Measurements from ENCODE around the gene PAX4. TPM values are rescaled to one million over a fixed set of nuclear protein-coding genes. Genes with fewer than 3 reads are reported as not detected.

PAX4 gene
- total and polyA plus RNA-seq, 9 donors: not detected

GRCh38 chr7:127584648-127585043 lies 33.3 kb downstream of the PAX4 start:
- intact Hi-C loops (cut with DNase I): loop anchor here (5.0 to 10.0 kb wide), 4 partner anchors 68 to 192 kb away; partner anchors contain the start of genes SND1 (in 3 of the 4) and ZNF800 (in 2 of the 4)
- peaks cover 16% of the 10 kb centered on the region for H3K4me1 ChIP-seq (ENCODE audit: insufficient read depth)

GRCh38 chr7:127582361-127582760 lies 35.6 kb downstream of the PAX4 start:
- peaks cover 16% of the 10 kb centered on the region for H3K4me1 ChIP-seq (ENCODE audit: insufficient read depth)

More at GRCh38 chr7:127584648-127585043, 33.3 kb downstream of the PAX4 start:
- Histone ChIP-seq H3K27me3 (no peaks in the 10 kb centered on the region), H3K4me3 (peak overlapping the region; percentile 60), H3K9me3 (no peaks in the 10 kb centered on the region), H3K27ac (peak overlapping the region in 1 of 2 donors; percentile 86), H3K36me3 (no peaks in the 10 kb centered on the region)
- TF ChIP-seq, protein P1, sequence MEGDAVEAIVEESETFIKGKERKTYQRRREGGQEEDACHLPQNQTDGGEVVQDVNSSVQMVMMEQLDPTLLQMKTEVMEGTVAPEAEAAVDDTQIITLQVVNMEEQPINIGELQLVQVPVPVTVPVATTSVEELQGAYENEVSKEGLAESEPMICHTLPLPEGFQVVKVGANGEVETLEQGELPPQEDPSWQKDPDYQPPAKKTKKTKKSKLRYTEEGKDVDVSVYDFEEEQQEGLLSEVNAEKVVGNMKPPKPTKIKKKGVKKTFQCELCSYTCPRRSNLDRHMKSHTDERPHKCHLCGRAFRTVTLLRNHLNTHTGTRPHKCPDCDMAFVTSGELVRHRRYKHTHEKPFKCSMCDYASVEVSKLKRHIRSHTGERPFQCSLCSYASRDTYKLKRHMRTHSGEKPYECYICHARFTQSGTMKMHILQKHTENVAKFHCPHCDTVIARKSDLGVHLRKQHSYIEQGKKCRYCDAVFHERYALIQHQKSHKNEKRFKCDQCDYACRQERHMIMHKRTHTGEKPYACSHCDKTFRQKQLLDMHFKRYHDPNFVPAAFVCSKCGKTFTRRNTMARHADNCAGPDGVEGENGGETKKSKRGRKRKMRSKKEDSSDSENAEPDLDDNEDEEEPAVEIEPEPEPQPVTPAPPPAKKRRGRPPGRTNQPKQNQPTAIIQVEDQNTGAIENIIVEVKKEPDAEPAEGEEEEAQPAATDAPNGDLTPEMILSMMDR (IDR thresholded peaks at IDR 0.05): no peak
- TF ChIP-seq EP300 (IDR thresholded peaks at IDR 0.05): no peak
- TF ChIP-seq POLR2A (IDR thresholded peaks at IDR 0.05): no peak
- peak in 1 of 5 donors; percentile 28 for DNase-seq
- WGBS, 3 donors: 21 to 29% (median 28%) methylated on average over 12 of the region's 12 CpGs

DNA sequence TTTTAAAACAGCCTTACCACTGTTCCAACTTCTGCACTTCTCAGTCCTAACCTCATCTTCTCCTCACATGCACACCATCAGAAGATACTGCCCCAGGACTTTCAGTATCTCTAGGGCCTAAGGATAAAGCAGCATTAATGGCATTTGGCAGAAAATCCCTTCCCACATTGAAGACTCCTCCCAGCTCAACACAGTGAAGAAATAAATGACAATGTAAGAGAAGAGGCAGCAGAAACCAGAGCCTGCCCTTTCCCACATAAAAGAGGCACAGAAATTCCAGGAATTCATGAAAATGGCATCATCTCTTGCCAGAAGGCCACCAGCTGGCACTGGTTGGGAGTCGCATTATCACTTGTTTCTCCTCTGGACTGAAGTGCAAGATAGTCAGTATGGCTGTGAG lies 36.2 kb downstream of the PAX4 start:
- TF ChIP-seq, protein P1 (IDR thresholded peaks at IDR 0.05): no peak
- TF ChIP-seq POLR2A (IDR thresholded peaks at IDR 0.05) (no peak), EP300 (IDR thresholded peaks at IDR 0.05) (no peak)
- WGBS, 3 donors: 60 to 91% (median 62%) methylated on average over 1 of the region's 1 CpG
- Histone ChIP-seq H3K4me1 (ENCODE audit: insufficient read depth) (peaks cover 16% of the 10 kb centered on the region), H3K9me3 (no peaks in the 10 kb centered on the region), H3K36me3 (no peaks in the 10 kb centered on the region), H3K27ac (no peak overlapping the region), H3K27me3 (no peaks in the 10 kb centered on the region), H3K4me3 (no peak overlapping the region)
- intact Hi-C loops (cut with DNase I): loop anchor here in 2 of 4 donors (10.0 kb wide), 2 partner anchors 73 to 187 kb away; partner anchors contain the start of genes SND1 (in 1 of the 2) and ZNF800 (in 1 of the 2)
- no peak for DNase-seq

More at GRCh38 chr7:127582361-127582760, 35.6 kb downstream of the PAX4 start:
- H3K36me3 ChIP-seq: no peaks in the 10 kb centered on the region
- H3K27me3 ChIP-seq: no peaks in the 10 kb centered on the region
- WGBS, 3 donors: 16 to 32% (median 22%) methylated on average over 14 of the region's 14 CpGs
- intact Hi-C loops (cut with DNase I): loop anchor here in 2 of 4 donors (10.0 kb wide), 2 partner anchors 72 to 188 kb away; partner anchors contain the start of genes SND1 (in 1 of the 2) and ZNF800 (in 1 of the 2)
- DNase-seq: peak; percentile 70 to 90 (median 78)
- TF ChIP-seq, protein P1 (IDR thresholded peaks at IDR 0.05): no peak
- no peak for TF ChIP-seq EP300 (IDR thresholded peaks at IDR 0.05)
- no peak for TF ChIP-seq POLR2A (IDR thresholded peaks at IDR 0.05)
- no peak overlapping the region for H3K4me3 ChIP-seq
- no peak overlapping the region for H3K27ac ChIP-seq
- H3K9me3 ChIP-seq: no peaks in the 10 kb centered on the region

GRCh38 chr7:127580612-127581011 lies 37.3 kb downstream of the PAX4 start:
- TF ChIP-seq POLR2A (IDR thresholded peaks at IDR 0.05) (no peak), EP300 (IDR thresholded peaks at IDR 0.05) (no peak)
- TF ChIP-seq, protein P1 (IDR thresholded peaks at IDR 0.05): no peak
- H3K27me3 ChIP-seq: no peaks in the 10 kb centered on the region
- no peak overlapping the region for H3K27ac ChIP-seq
- no peak overlapping the region for H3K4me3 ChIP-seq
- DNase-seq: no peak
- H3K4me1 ChIP-seq (ENCODE audit: insufficient read depth): peaks cover 15% of the 10 kb centered on the region
- intact Hi-C loops (cut with DNase I): loop anchor here in 2 of 4 donors (10.0 kb wide), 2 partner anchors 74 to 186 kb away; partner anchors contain the start of genes SND1 (in 1 of the 2) and ZNF800 (in 1 of the 2)
- no peaks in the 10 kb centered on the region for H3K9me3 ChIP-seq
- no peaks in the 10 kb centered on the region for H3K36me3 ChIP-seq
